Measurements from ENCODE around the gene CHD9NB. TPM values are rescaled to one million over a fixed set of nuclear protein-coding genes. Genes with fewer than 3 reads are reported as not detected.

Gene CHD9NB
- 3.4 and 4.1 TPM in 2 replicates for total RNA-seq (2014; rRNA removed; shearing (Covaris generic))

DNA sequence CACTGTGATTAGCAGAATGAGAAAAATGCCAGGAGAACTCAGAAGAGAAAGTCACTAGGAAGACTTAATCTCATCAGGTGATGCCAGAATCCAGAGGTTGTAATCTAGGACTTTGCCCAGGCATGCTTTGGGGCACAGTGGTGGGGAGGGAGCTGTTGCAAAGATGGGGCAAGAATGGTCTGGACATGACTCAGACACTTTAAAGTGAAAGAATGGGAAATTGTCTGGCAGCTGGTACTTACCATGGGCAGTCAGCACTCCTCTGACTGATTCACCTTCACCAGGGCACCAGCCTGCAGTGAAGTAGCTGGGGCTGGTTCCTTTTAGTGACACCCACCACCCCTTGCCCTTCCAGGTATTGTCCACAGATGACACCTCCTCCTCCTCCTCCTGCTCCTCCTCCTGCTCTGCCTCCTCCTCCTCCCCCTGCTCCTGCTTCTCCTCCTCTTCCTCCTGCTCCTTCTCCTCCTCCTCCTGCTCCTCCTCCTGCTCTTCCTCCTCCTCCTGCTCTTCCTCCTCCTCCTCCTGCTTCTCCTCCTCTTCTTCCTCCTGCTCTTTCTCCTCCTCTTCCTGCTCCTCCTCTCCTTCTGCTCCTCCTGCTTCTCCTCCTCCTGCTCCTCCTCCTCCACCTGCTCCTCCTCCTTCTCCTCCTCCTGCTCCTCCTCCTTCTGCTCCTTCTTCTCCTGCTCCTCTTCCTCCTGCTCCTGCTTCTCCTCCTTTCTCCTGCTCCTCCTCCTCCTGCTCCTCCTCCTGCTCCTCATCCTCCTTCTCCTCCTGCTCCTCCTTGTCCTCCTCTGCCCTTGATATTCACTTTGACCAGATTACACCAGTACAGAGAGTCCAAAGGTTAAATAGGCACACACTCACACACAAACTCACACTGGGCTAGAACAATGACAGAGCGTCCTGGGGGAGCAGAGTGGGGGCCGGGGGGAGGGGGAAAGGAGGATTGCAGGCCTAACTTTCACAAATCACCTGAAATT, at the start of gene CHD9NB:
TSS of gene CHD9NB (minus strand) at position 379 of the 983 bp plus-strand sequence. CDS start 8,739 bp downstream, outside the sequence.
- DNase-seq (ENCODE audit: low spot score), result peak; percentile 74

DNA sequence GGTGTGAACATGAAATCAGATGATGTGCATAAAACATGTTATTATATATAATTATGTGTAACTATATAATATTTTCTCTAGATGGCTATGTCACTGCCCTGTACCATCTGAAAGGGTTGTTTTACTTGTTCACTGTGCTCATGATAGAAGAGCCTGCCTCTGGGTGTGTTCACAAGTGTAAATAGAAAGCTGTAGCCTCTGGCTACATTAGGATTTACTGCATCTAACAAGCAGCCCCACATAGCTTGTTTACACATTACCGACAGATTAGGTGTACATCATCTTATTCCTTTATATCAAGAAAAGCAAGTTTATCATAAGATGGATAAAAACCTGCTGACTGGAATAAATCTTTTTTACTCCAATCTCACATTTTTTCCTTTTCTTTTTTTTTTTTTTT, 48.2 kb upstream of the CHD9NB start:
- no peak for DNase-seq (ENCODE audit: low spot score)

DNA sequence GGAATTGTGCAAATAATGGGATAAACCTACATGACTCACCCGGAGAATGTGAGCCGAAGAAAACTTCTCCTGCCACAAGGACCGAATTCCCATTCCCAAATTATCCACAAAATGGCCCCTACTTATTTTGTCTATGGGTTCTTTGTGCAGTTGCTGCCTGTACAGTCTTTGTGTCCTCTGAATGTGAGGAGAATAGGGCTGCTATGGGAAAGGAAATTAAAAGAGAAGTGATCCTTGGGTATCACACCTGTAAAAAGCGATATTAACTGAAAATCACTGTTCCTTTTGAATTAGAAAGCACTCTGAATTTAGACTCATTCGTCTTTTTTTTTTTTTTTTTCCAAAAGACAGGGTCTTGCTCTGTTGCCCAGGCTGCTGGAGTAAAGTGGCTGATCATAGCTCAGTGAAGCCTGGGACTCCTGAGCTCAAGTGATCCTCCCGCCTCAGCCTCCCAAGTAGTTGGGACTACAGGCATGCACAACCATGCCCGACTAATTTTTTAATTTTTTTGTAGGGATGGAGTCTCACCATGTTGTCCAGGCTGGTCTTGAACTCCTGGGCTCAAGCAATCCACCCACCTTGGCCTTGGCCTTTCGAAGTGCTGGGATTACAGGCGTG, 47.5 kb upstream of the CHD9NB start:
- DNase-seq (ENCODE audit: low spot score), result no peak

DNA sequence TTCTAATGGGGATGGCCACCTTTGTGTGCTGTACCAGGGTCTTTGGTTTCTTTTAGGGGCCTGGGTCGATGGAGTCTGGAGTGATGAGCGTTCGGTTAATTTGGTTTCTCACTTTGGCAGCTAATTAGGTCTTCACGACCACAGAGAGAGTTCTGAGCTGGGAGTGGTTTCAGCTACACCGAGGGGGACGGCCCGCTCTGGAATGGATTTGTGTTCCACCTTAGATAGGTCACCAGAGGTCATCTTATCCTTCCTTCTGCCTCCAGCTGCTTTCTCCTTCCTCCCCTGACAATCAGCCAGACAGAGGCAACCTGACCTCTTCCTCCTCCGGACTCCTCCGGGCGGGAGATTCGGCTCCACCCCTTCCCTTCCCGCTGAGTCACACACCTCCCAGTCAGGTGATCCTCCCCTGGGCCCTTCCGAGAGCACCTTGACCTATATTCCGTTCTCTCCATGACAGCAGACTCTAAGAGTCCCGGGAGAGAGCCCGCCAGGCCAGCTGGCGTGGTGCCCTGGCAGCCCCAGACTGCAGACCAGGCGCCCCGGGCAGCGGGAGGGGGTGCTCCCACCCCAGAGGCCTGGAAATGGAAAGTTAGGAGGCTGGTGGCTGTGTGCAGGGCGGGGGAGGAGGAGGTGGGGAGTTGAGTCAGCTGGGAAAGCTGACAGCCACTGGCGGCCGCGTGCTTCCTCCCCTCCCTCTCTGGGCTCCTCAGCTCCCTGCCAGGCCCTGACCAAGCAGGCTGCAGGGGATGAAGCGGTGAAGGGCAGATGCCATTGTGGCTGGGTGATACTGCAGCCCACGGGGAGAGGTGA, 46.8 kb upstream of the CHD9NB start:
- peak; percentile 97 for DNase-seq (ENCODE audit: low spot score)

DNA sequence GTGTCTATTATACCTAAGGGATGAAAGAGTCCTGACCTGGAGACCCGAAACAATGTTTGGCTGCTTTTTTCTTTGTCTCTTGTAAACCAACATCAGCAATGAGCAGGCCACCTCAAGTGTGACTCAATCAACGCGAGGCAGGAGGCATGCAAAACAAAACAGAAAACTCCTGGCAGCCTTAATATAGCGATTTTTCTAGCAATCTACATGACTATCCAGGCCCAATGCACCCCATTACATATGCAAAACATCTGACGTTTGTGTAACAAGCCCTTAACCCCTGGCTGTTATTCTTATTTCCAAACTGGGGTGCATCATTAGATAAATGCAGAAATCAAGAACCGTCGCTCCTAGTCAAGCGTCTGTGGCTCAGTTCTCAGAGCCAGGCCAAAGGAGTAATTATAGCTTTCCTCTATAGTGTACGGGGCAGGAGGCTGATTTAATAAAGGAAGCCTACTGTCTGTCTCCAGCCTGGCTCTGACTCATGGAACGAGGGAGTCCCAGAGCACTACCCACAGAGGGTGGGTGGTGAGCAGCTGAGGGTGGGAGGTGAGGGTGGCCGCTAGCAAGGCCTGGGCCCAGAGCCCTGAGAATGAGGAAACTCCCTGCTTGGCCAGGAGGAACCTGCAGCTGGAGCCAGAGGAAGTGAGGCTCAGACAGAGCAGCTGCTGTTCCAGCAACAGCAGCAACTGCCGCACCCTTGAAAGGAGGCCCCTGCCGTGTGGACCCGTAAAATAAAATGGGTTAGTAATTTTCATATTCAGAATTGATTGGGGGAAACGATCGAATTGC, 46.0 kb upstream of the CHD9NB start:
- peak; percentile 83 for DNase-seq (ENCODE audit: low spot score)

DNA sequence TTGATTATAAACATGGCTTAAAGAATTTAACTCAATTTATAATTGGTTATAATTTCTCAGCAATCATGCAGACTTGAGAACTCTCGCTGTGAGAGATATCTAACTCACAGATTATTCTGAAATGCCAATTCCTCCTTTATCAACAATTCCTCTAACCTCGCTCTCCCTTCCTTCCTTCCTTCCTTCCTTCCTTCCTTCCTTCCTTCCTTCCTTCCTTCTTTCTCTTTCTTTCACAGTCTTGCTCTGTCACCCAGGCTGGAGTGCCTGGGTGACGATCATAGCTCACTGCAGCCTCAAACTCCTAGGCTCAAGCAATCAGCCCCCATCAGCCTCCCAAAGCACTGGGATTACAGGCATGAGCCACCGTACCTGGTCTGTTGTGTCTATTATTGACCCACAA, 44.5 kb upstream of the CHD9NB start:
- DNase-seq (ENCODE audit: low spot score), result no peak

DNA sequence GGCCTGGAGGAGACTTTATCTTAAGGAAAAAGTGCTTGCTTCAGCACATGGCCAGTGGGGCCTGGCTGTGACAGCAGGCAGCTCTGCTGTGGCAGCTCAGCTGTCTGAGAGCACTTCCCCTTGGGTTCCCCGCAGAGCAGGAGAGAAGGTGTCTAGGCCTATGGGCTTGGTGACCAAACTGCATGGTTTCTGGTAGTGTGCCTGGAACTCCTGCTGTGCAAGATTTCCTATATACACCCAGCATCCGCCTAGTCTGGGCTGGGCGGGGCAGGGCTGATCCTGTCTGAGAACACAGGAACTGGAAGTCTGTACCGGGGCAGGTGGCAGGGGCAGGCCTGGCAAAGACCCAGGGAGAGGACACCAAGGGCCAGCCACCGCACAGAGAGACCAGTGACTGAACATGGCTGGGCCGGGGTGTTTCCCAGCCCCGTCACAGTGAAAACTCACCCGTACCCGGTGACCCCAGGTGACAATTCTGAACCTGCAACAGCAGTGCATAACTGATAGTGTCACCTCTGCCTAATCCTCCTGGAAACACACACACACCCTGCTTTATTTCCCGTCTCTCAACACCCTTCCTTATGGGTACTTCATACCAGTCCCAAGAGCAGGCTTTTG, 41.4 kb upstream of the CHD9NB start:
- peak; percentile 85 for DNase-seq (ENCODE audit: low spot score)

DNA sequence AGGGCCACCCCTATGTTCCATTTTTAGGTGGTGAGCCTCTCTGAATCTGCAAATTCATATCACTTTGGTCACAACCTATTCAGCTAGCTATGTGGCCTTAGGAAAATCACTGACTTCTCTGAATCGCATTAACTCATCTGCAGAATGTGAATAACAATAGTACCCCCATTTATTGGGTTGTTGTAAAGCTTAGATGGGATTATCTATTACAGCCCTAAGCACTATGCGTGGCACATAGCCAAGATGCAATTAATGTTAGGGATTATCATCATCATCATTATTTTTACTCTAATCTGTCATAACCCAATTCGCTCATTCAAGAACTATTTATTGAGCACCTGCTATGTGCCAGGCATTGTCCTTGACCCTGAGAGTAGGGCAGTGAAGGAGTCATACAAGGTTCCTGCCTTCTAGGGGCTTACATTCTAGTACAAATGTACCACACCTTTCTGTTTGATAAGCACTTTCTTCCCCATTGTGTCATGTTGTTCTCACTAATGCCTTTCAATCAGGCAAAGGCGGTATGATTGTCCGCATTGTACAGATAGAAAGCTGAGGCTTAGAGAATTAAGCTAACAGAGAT, 40.6 kb upstream of the CHD9NB start:
- no peak for DNase-seq (ENCODE audit: low spot score)

DNA sequence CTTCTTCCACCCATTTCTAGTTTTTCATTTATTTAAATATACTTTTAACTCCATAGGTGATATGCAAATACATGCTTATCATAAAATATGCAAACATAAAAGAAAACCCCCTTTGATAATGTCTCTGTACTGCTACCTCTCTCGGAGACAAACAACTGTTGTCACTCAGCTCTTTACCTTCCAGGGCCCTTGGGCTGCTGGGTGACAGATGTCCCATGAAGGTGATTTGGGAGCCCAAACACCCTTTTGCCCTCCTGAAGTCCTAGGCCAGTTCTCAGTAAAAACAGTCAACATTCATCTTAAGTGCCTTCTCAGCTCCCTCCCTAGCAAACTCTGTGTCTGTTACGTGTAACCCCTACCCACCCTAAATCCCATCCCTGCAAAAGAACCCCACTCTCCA, 39.6 kb upstream of the CHD9NB start:
- no peak for DNase-seq (ENCODE audit: low spot score)

DNA sequence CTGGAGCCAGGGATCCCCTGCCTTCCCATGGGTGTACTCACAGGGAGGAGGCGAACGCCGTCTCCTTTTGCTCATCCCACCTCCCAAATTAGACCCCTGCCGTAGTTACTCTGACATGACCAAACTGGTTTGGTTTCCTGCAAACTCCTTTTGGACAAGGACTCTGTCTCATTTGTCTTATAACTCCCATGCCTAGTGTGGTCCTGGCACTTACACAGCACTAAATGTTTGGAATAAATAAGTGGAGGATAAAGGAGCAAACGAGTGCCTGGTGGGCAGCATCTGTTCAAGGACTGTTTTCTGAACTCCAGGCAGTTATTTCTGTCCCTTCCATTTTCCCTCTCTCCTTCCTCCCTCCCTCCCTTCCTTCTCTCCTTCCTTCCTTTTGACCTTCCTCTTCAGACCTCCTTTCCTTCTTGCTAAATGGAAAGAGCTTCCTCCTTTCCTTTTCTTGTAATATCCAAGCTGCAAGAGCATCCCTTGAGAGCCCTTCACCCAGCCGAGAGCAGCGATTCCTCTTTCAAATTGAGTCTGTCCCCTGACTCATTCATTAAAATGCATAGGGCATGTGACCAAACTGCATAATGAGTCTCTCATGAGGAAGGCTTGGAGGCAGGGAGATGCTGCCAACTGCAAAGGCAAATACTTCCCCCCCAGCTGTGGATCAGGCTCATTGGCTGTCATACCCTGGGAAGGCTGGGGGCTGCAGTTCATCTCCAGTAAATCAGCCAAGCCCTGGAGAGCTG, 38.9 kb upstream of the CHD9NB start:
- no peak for DNase-seq (ENCODE audit: low spot score)

DNA sequence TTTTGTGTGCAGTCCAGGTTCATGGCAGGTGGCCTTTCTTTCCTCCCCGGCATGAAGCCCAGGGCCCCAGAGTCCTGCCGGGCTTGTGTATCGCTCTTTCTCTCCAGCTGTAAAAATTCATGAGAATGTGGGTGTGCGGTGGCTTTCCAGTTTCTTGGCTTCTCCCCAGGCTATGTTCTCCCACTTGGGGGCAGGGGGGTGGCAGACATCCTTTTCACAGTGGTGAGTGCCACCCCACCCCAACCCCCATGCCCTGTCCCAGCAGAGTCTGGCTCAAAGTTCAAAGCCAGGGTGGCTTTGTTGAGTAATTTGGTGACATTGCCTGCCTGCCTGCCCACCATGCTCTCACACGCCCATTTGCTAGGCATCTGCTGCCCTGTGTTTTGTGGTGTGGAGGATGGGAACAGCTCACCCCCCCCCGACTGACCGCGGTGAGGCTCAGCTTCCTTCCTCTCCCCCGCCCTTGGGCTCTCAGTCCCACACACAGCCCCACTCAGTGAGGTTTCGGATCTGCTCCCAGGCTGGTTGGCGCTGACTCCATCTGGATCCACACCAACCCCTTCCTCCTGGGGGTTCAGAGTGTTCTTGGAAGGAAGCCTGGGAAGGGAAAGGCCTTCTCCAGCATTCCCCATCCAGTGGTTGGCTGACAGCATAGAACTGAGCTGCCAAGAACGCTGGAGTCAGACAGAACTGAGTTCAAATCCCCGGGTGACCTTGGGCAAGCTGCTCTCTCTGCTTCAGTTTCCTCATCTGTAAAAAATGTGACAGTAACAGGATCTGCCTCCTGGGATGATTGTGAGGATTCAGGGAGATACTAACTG, 38.1 kb upstream of the CHD9NB start:
- no peak for DNase-seq (ENCODE audit: low spot score)

DNA sequence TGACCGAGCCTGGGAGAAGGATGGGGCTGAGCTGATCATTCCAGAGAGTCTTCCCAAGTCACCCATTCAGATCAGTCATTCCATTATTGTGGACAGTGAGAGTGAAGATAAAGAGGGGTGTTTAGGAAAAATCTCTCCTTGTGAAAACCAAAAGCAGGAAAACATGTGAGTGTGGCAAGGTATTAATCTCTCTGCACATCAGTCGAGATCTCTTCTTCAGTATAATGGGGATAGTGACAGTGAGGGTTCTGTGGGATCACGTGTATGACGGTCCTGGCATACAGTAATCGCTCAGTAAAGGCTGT, 37.5 kb upstream of the CHD9NB start:
- DNase-seq (ENCODE audit: low spot score), result no peak

DNA sequence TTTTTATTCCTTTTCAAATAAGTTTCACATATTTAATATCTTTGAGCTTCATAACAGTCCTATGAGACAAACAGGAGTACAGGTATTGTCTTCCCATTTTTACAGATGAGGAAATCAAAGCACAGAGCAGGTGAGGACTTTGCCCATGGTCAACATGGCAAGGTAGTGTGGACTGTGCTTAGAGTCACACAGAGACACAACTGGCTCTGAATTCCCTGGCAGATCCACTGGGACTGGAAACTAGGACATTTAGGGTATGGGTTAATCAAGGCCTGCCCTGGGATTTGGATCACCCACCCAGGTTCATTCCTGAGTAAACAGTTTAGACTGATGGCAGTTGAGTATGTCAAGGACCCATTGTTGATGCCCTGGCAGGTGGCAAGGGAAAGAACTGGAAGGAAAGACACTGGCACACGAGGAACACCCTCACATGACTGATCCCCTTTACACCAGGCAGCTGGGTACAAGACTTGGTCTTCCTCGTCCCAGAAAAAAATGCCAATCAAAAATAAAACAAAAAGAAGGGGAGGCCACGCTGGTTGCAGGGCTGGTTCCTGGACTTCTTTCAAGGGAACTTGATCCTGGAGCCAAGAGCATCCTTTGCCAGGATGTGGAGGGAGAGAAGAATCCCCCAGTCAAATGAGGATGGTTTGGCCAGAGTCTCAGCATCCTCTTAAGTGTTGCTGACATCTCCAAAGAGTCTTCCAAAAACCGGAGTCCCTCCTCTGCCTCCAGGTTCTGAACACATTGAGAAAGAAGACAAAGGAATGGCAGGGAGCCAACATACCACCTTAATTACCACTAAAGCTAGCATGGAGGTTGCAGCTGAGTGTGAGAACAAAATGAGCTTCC, 37.0 kb upstream of the CHD9NB start:
- DNase-seq (ENCODE audit: low spot score), result no peak

DNA sequence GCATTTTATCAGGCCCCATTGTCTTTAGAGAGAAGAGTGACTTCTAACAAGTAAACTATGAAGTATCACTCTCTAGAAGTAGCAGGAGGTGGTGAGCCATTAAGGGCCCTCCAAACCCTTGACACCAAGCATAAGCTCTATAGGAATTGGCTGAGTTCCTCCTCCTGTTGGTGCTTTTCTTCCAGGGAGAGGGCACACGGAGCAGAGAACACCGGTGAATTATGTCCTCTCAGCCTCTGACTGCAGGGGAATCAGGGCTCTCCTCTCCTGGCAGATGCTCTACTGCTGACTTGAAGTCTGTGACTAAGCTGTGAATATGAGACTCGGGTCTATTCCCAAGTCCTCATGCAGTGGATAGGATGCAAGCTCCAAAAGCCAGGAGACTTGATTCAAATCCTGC, 34.4 kb upstream of the CHD9NB start:
- no peak for DNase-seq (ENCODE audit: low spot score)

DNA sequence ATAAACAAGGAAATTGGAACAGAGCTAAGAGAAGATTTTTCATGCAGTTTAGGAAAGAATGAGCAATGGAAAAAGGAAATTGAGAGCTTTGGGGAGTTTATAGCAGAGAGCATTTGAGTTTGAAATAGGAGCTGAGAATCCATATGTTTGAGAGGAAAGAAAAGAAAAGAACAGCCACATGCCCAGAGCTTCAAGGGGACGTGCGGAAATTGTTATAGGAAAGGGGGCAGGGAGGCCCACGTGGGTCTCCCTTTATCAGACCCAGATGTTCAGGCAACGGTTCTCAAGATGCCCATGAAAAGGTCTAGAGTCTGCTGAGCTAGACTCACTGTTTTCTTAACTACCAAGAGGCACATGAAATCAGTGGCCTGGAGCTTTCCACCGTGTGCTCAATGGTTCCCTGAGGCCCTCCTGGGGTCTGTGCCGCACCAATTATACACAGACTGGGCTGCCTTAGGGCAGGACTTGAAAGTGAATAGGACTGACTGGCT, 33.3 kb upstream of the CHD9NB start:
- DNase-seq (ENCODE audit: low spot score), result no peak

DNA sequence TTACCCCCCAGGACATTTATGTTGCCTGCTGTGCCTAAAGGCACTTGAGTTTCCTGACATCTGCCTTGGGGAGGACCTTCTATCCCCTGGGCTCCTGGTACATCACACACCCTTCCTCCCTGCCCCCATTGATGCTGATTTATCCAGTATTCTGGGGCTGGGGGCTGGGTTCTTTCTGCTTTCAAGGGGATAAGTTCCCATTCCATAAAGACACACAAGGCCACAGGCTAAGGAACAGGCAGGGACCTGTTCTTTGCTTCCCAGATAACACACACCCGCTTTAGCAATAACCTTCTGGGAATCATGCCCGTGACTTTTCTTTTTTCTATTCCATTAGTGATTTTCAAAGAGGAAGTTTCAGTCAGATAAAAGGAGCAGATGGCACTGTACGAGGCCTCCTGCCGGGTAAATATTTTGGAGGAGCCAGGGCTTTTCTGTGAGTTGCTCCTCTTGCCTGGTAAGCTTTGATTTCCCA, 32.7 kb upstream of the CHD9NB start:
- no peak for DNase-seq (ENCODE audit: low spot score)

DNA sequence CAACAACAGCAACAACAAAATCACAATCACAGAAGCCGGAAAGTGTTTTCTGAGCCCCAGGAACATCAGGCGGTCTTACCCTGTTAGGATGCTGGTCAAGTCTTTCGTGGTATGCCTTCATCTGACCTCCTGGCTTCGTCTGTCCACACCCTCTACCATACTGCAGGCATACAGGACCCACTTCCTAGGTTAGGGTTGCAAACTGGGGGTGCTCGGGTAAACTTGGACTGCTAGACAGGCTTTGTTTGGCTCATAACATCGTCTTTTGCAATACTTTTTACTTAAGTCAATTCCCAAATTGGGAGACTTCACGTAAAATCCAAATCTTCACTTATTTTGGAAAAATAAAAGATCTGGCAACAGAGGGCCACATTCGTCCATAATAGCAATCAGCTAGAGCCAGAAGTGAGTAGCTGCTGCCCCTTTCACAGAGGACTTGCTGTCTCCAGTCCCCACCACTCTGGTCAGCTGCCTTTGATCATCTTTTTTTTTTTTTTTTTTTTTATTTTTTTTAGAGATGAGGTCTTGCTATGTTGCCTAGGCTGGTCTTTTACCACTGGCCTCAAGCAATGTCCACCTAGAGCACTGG, 32.1 kb upstream of the CHD9NB start:
- DNase-seq (ENCODE audit: low spot score), result no peak

All from HT-29 (cell line).